Measurements from ENCODE around the gene ATP1B1.

Gene ATP1B1

GRCh38 chr1:169128562-169128961 lies 22.1 kb downstream of the ATP1B1 start:
- H3K4me3 ChIP-seq (replicated peaks; ENCODE audit: low read depth, low read length): no peak overlapping the region
- no peak for TF ChIP-seq CTCF (IDR thresholded peaks at IDR 0.05; ENCODE audit: low read length, missing control alignments)
- DNase-seq (ENCODE audit: low read depth): no peak

GRCh38 chr1:169129109-169129784 lies 22.8 kb downstream of the ATP1B1 start:
- TF ChIP-seq CTCF (IDR thresholded peaks at IDR 0.05; ENCODE audit: low read length, missing control alignments): no peak
- peak; percentile 20 for DNase-seq (ENCODE audit: low read depth)
- no peak overlapping the region for H3K4me3 ChIP-seq (replicated peaks; ENCODE audit: low read depth, low read length)

DNA sequence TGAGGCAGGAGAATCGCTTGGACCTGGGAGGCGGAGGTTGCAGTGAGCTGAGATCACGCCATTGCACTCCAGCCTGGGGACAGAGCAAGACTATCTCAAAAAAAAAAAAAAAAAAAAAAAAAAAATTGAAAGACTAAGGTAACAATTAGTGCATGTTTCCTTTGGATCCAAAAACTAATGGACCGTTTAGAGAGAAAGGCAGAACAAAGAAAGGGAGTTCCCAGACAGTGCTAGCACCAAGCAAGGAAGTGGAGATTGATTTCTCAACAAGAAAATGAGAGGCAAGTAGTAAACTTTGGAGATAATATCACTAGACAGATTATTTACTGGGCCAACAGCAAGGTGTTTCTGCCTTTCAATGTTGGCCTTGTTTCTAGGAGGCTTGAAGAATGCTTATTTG lies 24.2 kb downstream of the ATP1B1 start:
- H3K4me3 ChIP-seq (replicated peaks; ENCODE audit: low read depth, low read length): no peak overlapping the region
- DNase-seq (ENCODE audit: low read depth): no peak
- no peak for TF ChIP-seq CTCF (IDR thresholded peaks at IDR 0.05; ENCODE audit: low read length, missing control alignments)

- no peak overlapping the region for H3K4me3 ChIP-seq (replicated peaks; ENCODE audit: low read depth, low read length)
- TF ChIP-seq CTCF (IDR thresholded peaks at IDR 0.05; ENCODE audit: low read length, missing control alignments): no peak
- DNase-seq (ENCODE audit: low read depth): no peak
Measured at GRCh38 chr1:169132512-169133227, 26.2 kb downstream of the ATP1B1 start.

DNA sequence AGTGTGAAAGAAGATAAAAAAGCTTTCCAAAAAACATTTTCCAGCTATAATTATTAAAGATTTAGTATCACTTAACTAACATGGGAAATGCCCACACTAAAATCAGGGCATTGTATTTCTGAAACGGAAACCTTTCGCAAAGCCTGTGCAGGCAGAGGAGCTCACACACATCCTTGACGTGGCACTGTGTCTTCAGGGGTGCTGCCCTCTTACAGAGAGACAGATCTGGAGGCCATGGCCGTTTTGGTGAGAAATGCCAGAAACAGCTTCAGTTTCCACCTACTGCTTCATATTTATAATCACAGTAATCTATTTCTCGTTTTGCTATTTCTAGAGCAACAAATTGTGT lies 26.7 kb downstream of the ATP1B1 start:
- no peak for TF ChIP-seq CTCF (IDR thresholded peaks at IDR 0.05; ENCODE audit: low read length, missing control alignments)
- no peak for DNase-seq (ENCODE audit: low read depth)

GRCh38 chr1:169133801-169134502 lies 27.5 kb downstream of the ATP1B1 start:
- TF ChIP-seq CTCF (IDR thresholded peaks at IDR 0.05; ENCODE audit: low read length, missing control alignments): peak; percentile 30
- peak; percentile 44 for DNase-seq (ENCODE audit: low read depth)
- no peak overlapping the region for H3K4me3 ChIP-seq (replicated peaks; ENCODE audit: low read depth, low read length)

More for the DNA sequence above, 26.7 kb downstream of the ATP1B1 start:
- H3K4me3 ChIP-seq (replicated peaks; ENCODE audit: low read depth, low read length): no peak overlapping the region

Data from fibroblast of pulmonary artery (primary cell).